GM18907 (cell line): ENCODE results near the gene PIK3R4.

Experiments
- ATAC-seq: cut with Tn5 transposase; IDR thresholded peaks from one replicate; pipeline ENCODE4 v1.9.1; 2021; ENCODE audit warnings: mild to moderate bottlenecking, moderate library complexity; ENCODE audit not compliant: unreplicated experiment

PIK3R4 gene

GRCh38 chr3:130743354-130743753 lies 3.3 kb downstream of the PIK3R4 start:
- ATAC-seq = no peak

GRCh38 chr3:130741946-130742610 lies 4.6 kb downstream of the PIK3R4 start:
- ATAC-seq = no peak

GRCh38 chr3:130739848-130740247 lies 6.8 kb downstream of the PIK3R4 start:
- ATAC-seq = no peak

GRCh38 chr3:130738241-130738640 lies 8.4 kb downstream of the PIK3R4 start:
- no peak for ATAC-seq

GRCh38 chr3:130737622-130738021 lies 9.0 kb downstream of the PIK3R4 start:
- ATAC-seq = no peak

GRCh38 chr3:130733236-130733875 lies 13.3 kb downstream of the PIK3R4 start:
- no peak for ATAC-seq

GRCh38 chr3:130732501-130732900 lies 14.1 kb downstream of the PIK3R4 start:
- ATAC-seq = no peak

- ATAC-seq = no peak
Observed at GRCh38 chr3:130731817-130732216, 14.8 kb downstream of the PIK3R4 start.

GRCh38 chr3:130729154-130729553 lies 17.5 kb downstream of the PIK3R4 start:
- ATAC-seq = no peak

GRCh38 chr3:130728037-130728436 lies 18.6 kb downstream of the PIK3R4 start:
- ATAC-seq = no peak

GRCh38 chr3:130725746-130726145 lies 20.9 kb downstream of the PIK3R4 start:
- no peak for ATAC-seq

GRCh38 chr3:130715616-130716015 lies 31.0 kb downstream of the PIK3R4 start:
- ATAC-seq = no peak

- ATAC-seq = no peak
Observed at GRCh38 chr3:130712718-130713423, 33.8 kb downstream of the PIK3R4 start.

- no peak for ATAC-seq
Observed at GRCh38 chr3:130711565-130712324, 34.9 kb downstream of the PIK3R4 start.

GRCh38 chr3:130709671-130710070 lies 37.0 kb downstream of the PIK3R4 start:
- ATAC-seq = no peak

- ATAC-seq = no peak
Observed at GRCh38 chr3:130707902-130708601, 38.6 kb downstream of the PIK3R4 start.

GRCh38 chr3:130705501-130705900 lies 41.1 kb downstream of the PIK3R4 start:
- no peak for ATAC-seq

GRCh38 chr3:130702985-130703384 lies 43.6 kb downstream of the PIK3R4 start:
- no peak for ATAC-seq

- no peak for ATAC-seq
Observed at GRCh38 chr3:130700541-130700940, 46.1 kb downstream of the PIK3R4 start.

- ATAC-seq = no peak
Observed at GRCh38 chr3:130699765-130700164, 46.9 kb downstream of the PIK3R4 start.

GRCh38 chr3:130693314-130693713 lies 53.3 kb downstream of the PIK3R4 start:
- no peak for ATAC-seq
